ENCODE measurements around the gene MYO18B. TPM values are rescaled to one million over a fixed set of nuclear protein-coding genes. Genes with fewer than 3 reads are reported as not detected.
A peak's percentile ranks its signal among the peaks of the same experiment; 100 is the strongest.

The MYO18B gene
- total and polyA plus RNA-seq, 7 donors = 79.3 to 434 (median 273) TPM

DNA sequence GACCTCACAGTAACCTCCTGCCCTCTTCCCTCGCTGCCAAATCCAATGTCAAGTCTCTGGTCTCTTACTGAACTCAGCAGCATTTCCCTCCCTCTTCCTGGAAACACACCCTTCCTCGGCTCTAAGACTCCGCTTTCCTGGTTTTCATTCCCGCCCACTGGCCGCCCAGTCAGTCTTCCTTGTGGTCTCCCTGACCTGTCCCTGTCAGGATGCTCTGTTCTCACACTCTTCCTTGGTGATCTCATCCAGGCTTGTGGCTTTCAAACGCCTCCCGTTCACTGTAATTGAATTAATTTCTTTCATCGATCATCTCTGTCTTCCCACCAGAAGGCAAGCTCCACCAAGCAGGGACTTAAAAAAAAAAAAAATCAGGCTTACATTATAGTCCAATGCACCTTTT is 33.5 kb downstream of the MYO18B start:
- Histone ChIP-seq H3K36me3 (ENCODE audit: insufficient read depth in 1 of 2, low read depth in 1 of 2) (peaks cover 3 to 99% of the 10 kb centered on the region in 2 donors), H3K27me3 (ENCODE audit: insufficient read depth in 3 of 3, low read length in 2 of 3) (no peaks in the 10 kb centered on the region), H3K4me3 (no peak overlapping the region), H3K27ac (peak overlapping the region; percentile 9), H3K9me3 (no peaks in the 10 kb centered on the region), H3K4me1 (no peaks in the 10 kb centered on the region)
- intact Hi-C loops (cut with DNase I) = loop anchor here in 1 of 2 donors (5.0 kb wide), 1 partner anchor 313 kb away; no protein-coding TSS in a partner anchor
- TF ChIP-seq, protein P1, sequence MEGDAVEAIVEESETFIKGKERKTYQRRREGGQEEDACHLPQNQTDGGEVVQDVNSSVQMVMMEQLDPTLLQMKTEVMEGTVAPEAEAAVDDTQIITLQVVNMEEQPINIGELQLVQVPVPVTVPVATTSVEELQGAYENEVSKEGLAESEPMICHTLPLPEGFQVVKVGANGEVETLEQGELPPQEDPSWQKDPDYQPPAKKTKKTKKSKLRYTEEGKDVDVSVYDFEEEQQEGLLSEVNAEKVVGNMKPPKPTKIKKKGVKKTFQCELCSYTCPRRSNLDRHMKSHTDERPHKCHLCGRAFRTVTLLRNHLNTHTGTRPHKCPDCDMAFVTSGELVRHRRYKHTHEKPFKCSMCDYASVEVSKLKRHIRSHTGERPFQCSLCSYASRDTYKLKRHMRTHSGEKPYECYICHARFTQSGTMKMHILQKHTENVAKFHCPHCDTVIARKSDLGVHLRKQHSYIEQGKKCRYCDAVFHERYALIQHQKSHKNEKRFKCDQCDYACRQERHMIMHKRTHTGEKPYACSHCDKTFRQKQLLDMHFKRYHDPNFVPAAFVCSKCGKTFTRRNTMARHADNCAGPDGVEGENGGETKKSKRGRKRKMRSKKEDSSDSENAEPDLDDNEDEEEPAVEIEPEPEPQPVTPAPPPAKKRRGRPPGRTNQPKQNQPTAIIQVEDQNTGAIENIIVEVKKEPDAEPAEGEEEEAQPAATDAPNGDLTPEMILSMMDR (IDR thresholded peaks at IDR 0.05) = no peak
- 47 to 58% (median 56%) methylated on average over 8 of the region's 8 CpGs for WGBS, 3 donors
- DNase-seq (peak in 1 of 2 donors; percentile 41), ATAC-seq (no peak)

DNA sequence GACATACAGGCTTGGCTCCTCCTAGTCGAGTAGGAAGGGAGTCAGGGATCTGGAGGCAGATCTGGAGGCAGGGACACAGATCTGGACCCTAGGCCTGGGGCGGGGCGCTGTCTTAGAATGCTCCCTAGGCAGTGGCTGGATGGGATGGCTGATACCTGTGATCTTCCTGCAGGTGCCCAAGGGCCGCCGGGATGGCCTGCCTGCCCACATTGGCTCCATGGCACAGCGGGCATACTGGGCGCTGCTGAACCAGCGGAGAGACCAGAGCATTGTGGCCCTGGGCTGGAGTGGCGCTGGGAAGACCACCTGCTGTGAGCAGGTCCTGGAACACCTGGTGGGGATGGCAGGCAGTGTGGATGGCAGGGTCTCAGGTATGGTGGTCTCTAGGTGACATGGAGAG is 35.4 kb downstream of the MYO18B start:
- no peaks in the 10 kb centered on the region for H3K4me1 ChIP-seq
- ATAC-seq (peak in 1 of 4 donors; percentile 13), DNase-seq (peak in 1 of 2 donors; percentile 49)
- H3K4me3 ChIP-seq = no peak overlapping the region
- TF ChIP-seq, protein P1 (IDR thresholded peaks at IDR 0.05) = no peak
- intact Hi-C loops (cut with DNase I) = loop anchor here in 1 of 2 donors (5.0 kb wide), 1 partner anchor 315 kb away; no protein-coding TSS in a partner anchor
- peaks cover 3 to 100% of the 10 kb centered on the region in 2 donors for H3K36me3 ChIP-seq (ENCODE audit: insufficient read depth in 1 of 2, low read depth in 1 of 2)
- H3K27me3 ChIP-seq (ENCODE audit: insufficient read depth in 3 of 3, low read length in 2 of 3) = no peaks in the 10 kb centered on the region
- WGBS, 3 donors = 83 to 95% (median 86%) methylated on average over 9 of the region's 9 CpGs
- no peak overlapping the region for H3K27ac ChIP-seq
- H3K9me3 ChIP-seq = no peaks in the 10 kb centered on the region

- peak in 1 of 2 donors; percentile 35 for DNase-seq
- Histone ChIP-seq H3K27ac (no peak overlapping the region), H3K27me3 (ENCODE audit: insufficient read depth in 3 of 3, low read length in 2 of 3) (no peaks in the 10 kb centered on the region), H3K36me3 (ENCODE audit: insufficient read depth in 1 of 2, low read depth in 1 of 2) (peaks cover 3 to 100% of the 10 kb centered on the region in 2 donors), H3K9me3 (no peaks in the 10 kb centered on the region), H3K4me1 (no peaks in the 10 kb centered on the region), H3K4me3 (no peak overlapping the region)
- intact Hi-C loops (cut with DNase I) = loop anchor here in 1 of 2 donors (5.0 kb wide), 1 partner anchor 316 kb away; no protein-coding TSS in a partner anchor
- TF ChIP-seq, protein P1 (IDR thresholded peaks at IDR 0.05) = peak; percentile 14
- WGBS, 3 donors = 15 to 26% (median 16%) methylated on average over 8 of the region's 8 CpGs
- ATAC-seq = peak in 3 of 4 donors; percentile 17 to 43 (median 19)
Measured at GRCh38 chr22:25777870-25778269, 35.9 kb downstream of the MYO18B start.

GRCh38 chr22:25779426-25779825 is 37.4 kb downstream of the MYO18B start:
- ATAC-seq = no peak
- no peak overlapping the region for H3K4me3 ChIP-seq
- TF ChIP-seq, protein P1 (IDR thresholded peaks at IDR 0.05) = no peak
- DNase-seq = no peak
- intact Hi-C loops (cut with DNase I) = loop anchor here in 1 of 2 donors (5.0 kb wide), 1 partner anchor 317 kb away; no protein-coding TSS in a partner anchor
- no peak overlapping the region for H3K27ac ChIP-seq
- no peaks in the 10 kb centered on the region for H3K9me3 ChIP-seq
- H3K4me1 ChIP-seq = no peaks in the 10 kb centered on the region
- WGBS, 3 donors = 77 to 97% (median 95%) methylated on average over 2 of the region's 2 CpGs
- H3K36me3 ChIP-seq (ENCODE audit: insufficient read depth in 1 of 2, low read depth in 1 of 2) = peaks cover 0 to 100% of the 10 kb centered on the region in 2 donors
- no peaks in the 10 kb centered on the region for H3K27me3 ChIP-seq (ENCODE audit: insufficient read depth in 3 of 3, low read length in 2 of 3)

DNA sequence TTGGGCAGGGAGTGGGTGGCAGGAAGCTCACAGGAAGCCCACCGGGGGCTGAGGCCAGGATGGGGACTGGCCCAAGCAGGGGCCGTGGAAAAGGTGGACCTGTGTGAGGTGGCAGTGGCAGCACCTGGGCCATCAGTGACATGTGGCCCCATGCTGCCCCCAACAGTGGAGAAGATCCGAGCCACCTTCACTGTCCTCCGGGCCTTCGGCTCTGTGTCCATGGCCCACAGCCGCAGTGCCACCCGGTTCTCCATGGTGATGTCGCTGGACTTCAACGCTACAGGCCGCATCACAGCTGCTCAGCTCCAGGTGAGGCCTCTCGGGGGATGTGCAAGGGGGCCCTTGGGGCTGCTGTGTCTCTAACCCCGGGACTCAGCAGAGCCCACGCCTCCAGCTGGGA is 37.9 kb downstream of the MYO18B start:
- ATAC-seq (no peak), DNase-seq (peak in 1 of 2 donors; percentile 50)
- no peak overlapping the region for H3K4me3 ChIP-seq
- intact Hi-C loops (cut with DNase I) = loop anchor here in 1 of 2 donors (5.0 kb wide), 1 partner anchor 318 kb away; no protein-coding TSS in a partner anchor
- H3K27me3 ChIP-seq (ENCODE audit: insufficient read depth in 3 of 3, low read length in 2 of 3) = no peaks in the 10 kb centered on the region
- TF ChIP-seq, protein P1 (IDR thresholded peaks at IDR 0.05) = no peak
- no peak overlapping the region for H3K27ac ChIP-seq
- peaks cover 0 to 100% of the 10 kb centered on the region in 2 donors for H3K36me3 ChIP-seq (ENCODE audit: insufficient read depth in 1 of 2, low read depth in 1 of 2)
- no peaks in the 10 kb centered on the region for H3K9me3 ChIP-seq
- no peaks in the 10 kb centered on the region for H3K4me1 ChIP-seq
- WGBS, 3 donors = 88 to 94% (median 93%) methylated on average over 13 of the region's 13 CpGs

Measured in psoas muscle (tissue), 8 donors.